Epithelial cell of prostate (primary cell): ENCODE results near the gene OVOL2.
"Not testable (repeated sequence)": the region's sequence is repeated elsewhere in the genome, so short reads cannot be mapped to it uniquely, and the experiment has no call there.

Source experiments
- DNase-seq: peaks from one replicate; pipeline ENCODE4 v3.0.0-alpha.2; 2011; ENCODE audit warnings: low read depth, low spot score
- H3K27ac ChIP-seq: fragments of 450-650 bp; 2 replicates; pipeline ENCODE4 v1.5.1; 2017; ENCODE audit warnings: mild to moderate bottlenecking

The OVOL2 gene

DNA sequence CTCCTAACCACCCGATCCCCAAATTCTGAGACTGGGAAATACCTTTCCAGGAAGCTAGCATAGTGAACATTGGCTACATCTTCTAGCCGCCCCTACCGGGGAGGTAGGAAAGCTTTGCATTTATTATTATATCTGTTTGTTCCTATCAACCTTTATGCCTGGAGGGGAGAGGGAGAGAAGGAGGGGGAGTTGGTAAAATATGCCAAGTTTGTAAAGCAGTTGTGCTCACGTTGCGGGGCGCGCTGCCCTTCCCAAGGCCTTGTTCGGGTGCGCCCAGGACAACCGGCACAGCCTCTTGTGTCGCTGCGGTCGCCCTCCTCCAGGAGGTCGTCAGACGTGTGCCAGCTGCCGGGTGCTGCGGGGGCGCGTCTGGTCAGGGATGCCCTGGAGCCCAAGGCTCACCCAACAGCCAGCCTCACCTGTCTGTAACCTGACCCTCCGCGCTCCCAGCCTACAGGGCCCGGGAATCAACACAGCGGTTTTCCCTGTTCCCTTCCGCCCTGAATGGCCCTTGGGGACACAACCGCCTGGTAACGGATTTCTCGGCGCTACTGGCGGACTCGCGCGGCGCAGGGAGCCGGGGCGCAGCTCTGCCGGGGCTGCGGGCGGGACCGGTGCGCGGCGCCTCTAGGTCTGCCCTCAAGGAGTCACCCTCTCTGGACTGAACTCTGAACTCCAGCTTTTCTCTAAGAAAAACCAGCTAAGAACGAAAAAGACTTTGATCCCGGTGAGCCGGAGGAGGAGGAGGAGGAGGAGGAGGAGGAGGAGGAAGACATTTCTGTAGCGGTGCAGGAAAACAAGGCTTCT is 1.1 kb upstream of the OVOL2 start:
- no peak for DNase-seq
- H3K27ac ChIP-seq: no peak overlapping the region

DNA sequence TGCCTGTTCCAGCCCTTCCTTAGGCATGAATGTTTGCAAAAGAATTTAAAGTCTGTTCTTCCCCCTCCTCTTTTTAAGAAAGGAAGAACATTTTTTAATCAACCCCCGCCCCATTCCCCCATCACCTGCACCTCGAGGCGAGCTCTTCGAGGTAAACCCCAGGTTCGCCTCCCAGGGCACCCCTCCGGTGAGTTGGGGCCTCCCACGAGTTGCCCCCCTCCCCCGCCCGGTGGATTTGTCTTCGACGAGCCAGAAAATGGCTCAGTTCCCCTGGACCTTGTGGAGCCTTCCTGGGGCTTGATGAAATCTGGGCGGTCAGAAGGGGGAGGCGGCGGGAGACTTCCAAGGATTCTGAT is 256 bp upstream of the OVOL2 start:
- H3K27ac ChIP-seq: peak overlapping the region; percentile 60
- DNase-seq: no peak

DNA sequence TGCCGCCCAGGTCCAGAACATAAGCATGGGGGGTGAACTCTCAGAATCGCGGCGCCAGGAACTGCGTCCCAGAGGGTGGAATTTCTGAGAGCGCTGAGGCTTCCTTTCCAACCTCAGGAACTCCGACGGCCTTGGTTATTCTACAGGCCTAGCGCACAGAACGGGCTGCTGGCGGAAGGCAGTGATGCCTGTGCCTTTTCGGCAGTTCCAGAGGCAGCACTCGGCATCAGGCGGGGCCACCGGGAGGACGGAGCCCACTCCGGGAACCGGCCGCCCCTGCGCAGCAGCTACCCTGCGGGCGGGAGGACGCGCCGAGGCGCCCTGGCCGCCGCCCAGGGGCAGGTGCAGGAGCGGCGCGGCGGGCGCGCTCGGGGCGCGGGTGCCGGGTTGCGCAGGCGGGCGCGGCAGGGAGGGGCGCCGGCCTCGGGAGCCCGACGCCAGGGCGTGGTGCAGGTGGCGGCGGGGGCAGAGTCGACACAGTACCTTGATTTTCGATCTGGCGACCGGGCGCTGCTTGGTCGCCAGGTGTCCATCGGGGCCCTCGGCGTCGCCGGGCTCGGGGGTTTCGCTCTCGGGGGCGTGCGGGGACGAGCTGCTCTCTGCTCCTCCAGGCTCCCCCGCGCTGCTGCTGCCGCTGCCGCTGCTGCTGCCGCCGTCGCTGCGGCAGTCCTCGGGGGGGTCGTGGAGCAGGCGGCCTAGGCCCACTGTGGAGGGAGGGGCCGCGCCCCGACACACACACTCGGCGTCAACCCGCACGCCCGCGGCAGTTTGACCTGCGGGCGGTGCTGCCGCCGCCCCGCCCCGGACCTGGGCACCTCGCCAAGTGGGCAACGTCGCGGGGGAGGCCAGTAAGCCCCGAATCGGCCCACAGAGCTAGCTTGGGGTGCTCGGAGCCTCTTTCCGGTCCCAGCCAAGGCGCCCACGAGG is 1.3 kb downstream of the OVOL2 start:
- H3K27ac ChIP-seq: peak overlapping the region; percentile 60
- DNase-seq: no peak

GRCh38 chr20:18055261-18055660 is 2.5 kb downstream of the OVOL2 start:
- no peak overlapping the region for H3K27ac ChIP-seq
- DNase-seq: no peak

- peak overlapping the region; percentile 9 for H3K27ac ChIP-seq
- DNase-seq: no peak
Measured at GRCh38 chr20:18052856-18053255, 4.9 kb downstream of the OVOL2 start.

GRCh38 chr20:18050628-18051027 is 7.1 kb downstream of the OVOL2 start:
- DNase-seq: no peak
- no peak overlapping the region for H3K27ac ChIP-seq

GRCh38 chr20:18048176-18048575 is 9.5 kb downstream of the OVOL2 start:
- DNase-seq: no peak
- no peak overlapping the region for H3K27ac ChIP-seq

DNA sequence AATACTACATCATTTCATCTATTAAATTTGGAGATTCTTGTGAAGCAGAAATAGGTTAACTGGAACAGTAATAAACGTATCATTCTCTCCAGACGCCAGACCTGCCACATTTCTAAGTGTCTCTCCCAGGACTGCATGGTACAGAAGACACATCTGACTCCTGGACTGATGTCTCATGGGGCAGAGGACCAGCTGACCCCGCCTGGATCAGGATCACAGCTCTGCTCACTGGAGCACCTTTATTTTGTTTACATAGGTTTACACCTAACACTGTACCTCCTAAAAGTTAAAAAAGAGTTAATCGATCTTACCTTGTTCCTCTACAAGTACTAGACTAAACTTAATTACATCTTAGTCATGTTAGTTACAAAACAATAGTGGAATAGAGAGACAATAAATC is 11.2 kb downstream of the OVOL2 start:
- DNase-seq: no peak
- peak overlapping the region; percentile 36 for H3K27ac ChIP-seq

GRCh38 chr20:18042229-18042628 is 15.5 kb downstream of the OVOL2 start:
- DNase-seq: no peak
- H3K27ac ChIP-seq: no peak overlapping the region

DNA sequence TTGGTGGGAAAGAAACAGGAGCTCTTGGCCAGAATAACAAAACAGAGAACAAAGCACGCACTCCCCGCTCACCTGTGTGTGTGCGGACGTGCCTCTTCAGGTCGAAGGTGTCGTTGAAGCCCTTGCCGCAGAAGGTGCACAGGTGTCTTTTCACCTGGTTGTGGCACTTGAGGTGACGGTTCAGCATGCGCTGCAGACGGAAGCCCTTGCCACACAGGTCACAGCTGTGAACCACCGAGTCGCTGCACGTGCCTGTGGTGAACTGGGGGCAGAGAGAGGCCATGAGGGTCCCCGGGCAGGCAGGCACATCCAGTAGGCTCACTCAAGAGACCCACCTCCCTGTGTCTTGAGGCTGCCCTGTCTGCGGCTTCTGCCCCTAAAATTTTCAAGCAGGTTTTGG is 16.3 kb downstream of the OVOL2 start:
- H3K27ac ChIP-seq: no peak overlapping the region
- DNase-seq: no peak

- no peak for DNase-seq
Measured at GRCh38 chr20:18039063-18039462, 18.7 kb downstream of the OVOL2 start.

GRCh38 chr20:18034039-18034438 is 23.7 kb downstream of the OVOL2 start:
- H3K27ac ChIP-seq: no peak overlapping the region
- no peak for DNase-seq

More at GRCh38 chr20:18039063-18039462, 18.7 kb downstream of the OVOL2 start:
- no peak overlapping the region for H3K27ac ChIP-seq

DNA sequence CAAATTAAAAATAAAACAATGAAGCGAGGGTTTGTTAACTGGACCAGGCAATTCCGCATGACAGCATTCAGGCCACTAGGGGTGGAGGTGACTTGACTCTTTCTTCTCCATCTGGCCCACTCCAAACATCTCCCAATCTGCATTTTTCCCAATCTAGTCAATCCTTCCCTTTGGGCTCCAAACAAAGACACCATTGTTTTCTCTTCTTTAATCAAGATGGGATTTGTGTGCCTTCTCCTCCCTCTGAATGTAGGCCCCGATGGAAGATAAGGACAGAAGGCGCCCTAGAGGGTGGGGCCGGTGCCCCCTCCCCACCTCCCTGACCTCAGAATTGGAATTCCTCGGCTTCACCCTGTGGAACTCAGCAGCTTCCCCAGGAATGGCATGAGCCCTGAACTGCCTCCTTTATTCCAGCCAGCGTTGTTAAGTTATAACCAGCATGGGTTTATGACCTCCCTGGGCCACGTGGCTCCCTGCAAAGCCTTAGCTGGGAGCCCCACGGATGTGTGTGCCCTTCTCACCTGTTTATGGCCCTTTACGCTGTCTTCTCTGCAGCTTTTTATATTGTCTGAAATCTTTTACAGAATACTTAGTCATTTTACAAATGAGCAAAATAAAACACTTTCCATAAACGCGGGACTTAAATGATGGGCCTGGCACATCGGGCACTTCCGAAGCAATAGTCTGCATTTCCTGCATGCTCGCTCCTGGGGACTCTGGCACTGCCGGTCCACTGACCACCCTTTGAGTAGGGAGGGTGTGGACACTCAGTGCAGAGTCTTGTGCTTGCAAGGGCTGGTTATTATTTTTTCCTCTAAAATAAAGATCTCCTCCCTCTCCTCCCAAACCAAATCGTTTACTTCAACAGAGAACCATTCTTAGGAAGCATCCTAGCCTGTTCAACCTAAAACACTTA is 24.5 kb downstream of the OVOL2 start:
- DNase-seq: no peak
- H3K27ac ChIP-seq: no peak overlapping the region

DNA sequence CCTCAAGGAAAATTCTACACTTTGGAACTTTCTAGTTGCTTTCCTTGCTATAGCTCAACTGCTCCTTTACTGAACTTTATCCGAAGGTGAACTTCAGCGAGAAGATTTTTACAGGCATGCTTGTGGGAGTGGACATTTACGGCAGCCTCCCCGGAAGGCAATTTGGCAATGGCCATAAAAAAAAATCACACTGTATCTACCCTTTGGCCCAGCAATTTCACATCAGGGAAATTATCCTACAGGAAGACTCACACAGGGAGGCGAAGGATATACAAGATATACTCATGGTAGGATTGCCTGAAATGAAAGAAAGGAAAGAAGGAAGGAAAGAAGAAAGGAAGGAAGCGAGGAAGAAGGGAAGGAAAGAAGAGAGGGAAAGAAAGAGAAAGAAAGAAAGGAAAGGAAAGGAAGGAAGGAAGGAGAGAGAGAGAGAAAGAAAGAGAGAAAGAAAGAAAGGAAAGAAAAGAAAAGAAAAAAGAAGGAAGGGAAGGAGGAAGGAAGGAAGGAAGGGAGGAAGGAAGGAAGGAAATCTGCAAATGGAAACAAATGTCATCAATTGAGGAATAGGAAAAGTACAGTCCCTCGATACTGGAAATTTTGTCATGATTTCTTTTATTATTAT is 25.7 kb downstream of the OVOL2 start:
- no peak overlapping the region for H3K27ac ChIP-seq
- DNase-seq: no peak

DNA sequence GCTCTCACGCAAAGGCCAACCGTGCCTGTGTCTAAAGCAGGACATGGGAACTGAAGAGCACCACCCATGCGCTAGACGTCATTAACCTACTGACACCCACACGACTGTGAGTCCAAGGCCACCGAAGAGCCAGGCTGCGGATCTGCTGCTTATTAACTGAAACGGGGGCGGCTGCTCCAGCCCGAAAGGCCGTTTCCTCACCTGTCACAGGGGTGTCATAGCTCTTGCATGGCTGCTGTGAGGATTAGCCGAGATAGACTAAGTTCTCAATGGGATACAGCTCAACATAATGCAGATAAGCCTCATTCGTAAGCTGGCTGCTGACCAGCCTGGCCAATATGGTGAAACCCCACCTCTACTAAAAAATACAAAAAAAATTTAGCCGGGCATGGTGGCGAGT is 26.7 kb downstream of the OVOL2 start:
- no peak overlapping the region for H3K27ac ChIP-seq
- DNase-seq: no peak

- DNase-seq: no peak
Measured at GRCh38 chr20:18030020-18030419, 27.7 kb downstream of the OVOL2 start.

DNA sequence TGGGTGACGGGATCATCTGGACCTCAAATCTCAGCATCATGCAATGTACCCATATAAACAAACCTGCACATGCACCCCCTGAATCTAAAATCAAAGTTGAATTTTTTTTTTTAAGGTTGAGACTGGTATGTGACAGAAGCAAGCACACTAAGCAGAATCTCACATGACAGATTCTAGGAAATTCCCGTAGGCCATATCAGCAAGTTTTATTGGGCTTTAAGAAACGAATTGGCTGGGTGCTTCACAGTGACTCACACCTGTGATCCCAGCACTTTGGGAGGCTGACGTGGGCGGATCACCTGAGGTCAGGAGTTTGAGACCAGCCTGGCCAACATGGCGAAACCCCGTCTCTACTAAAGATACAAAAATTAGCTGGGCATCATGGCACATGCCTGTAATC is 30.7 kb downstream of the OVOL2 start:
- peak; percentile 18 for DNase-seq
- H3K27ac ChIP-seq: not testable (repeated sequence)

More at GRCh38 chr20:18030020-18030419, 27.7 kb downstream of the OVOL2 start:
- no peak overlapping the region for H3K27ac ChIP-seq

DNA sequence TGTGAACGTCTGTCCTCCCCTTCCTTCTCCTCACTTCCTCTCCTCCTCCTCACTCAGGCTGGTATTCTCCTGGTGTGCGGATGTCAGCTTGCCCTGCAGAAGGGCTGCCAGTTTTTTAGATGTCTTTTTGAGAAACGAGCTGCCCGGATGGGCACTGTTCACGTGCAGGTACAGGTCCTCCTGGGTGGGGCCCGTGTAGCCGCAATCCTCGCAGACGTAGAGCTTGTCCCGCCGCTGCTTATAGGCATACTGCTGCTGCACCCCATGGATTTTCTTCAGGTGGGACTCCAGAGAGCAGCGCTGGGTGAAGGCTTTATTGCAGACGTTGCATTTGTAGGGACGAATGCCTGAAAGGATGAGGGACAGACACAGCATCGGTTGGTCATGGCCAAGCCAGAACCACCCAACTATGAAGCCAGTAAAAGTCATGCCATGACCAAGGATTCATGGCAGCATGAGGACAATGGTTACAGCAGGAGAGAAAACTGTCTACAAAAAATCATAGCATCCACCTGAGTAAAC is 33.0 kb downstream of the OVOL2 start:
- H3K27ac ChIP-seq: no peak overlapping the region
- no peak for DNase-seq

- H3K27ac ChIP-seq: no peak overlapping the region
- DNase-seq: no peak
Measured at GRCh38 chr20:18020931-18021330, 36.8 kb downstream of the OVOL2 start.

- H3K27ac ChIP-seq: no peak overlapping the region
- DNase-seq: no peak
Measured at GRCh38 chr20:18019068-18019467, 38.6 kb downstream of the OVOL2 start.
